SK-N-SH (cell line): ENCODE data around the gene GC.
"Not testable (repeated sequence)": the region's sequence is repeated elsewhere in the genome, so short reads cannot be mapped to it uniquely, and the experiment has no call there.

Experiments
- EP300 ChIP-seq, 2 experiments: IDR thresholded peaks; 2 replicates each; pipeline versions ENCODE4 v1.4.0 to v1.6.1; 2012; ENCODE audit warnings: borderline replicate concordance in 1 of 2, low read depth in 1 of 2, low read length in 1 of 2
- EZH2phosphoT487 ChIP-seq: fragments of 200-600 bp; sonication (generic); IDR thresholded peaks from 2 replicates; pipeline ENCODE4 v1.6.1; 2017; ENCODE audit warnings: low read depth, mixed run types, mild to moderate bottlenecking, antibody characterized with exemption, moderate library complexity, borderline replicate concordance
- FOXM1 ChIP-seq: IDR thresholded peaks from 2 replicates; pipeline ENCODE4 v1.4.0; 2012; ENCODE audit warnings: low read depth, mild to moderate bottlenecking
- POLR2AphosphoS5 ChIP-seq: IDR thresholded peaks from 2 replicates; pipeline ENCODE4 v1.6.1; 2012; ENCODE audit warnings: low read depth, low read length
- RCOR1 ChIP-seq: fragments of 150-350 bp; IDR thresholded peaks from 2 replicates; pipeline ENCODE4 v1.6.1; 2017; ENCODE audit warnings: antibody characterized with exemption, low read length
- RFX5 ChIP-seq: IDR thresholded peaks from 2 replicates; pipeline ENCODE4 v1.6.1; 2012; ENCODE audit warnings: mild to moderate bottlenecking, improper control_type of control experiment, low read length
- TAF1 ChIP-seq: IDR thresholded peaks from 2 replicates; pipeline ENCODE4 v1.6.1; 2012; ENCODE audit warnings: low read depth, mild to moderate bottlenecking, low read length, moderate library complexity, borderline replicate concordance
- TEAD4 ChIP-seq: IDR thresholded peaks from 2 replicates; pipeline ENCODE4 v1.4.0; 2012; ENCODE audit warnings: mild to moderate bottlenecking, borderline replicate concordance; ENCODE audit not compliant: insufficient read depth
- YY1 ChIP-seq: IDR thresholded peaks from 2 replicates; pipeline ENCODE4 v1.4.0; 2012; ENCODE audit warnings: low read depth, mild to moderate bottlenecking
- TF ChIP-seq, protein P1 (sequence below): fragments of 200-600 bp; sonication (generic); IDR thresholded peaks from 2 replicates; pipeline ENCODE4 v1.6.1; 2017; ENCODE audit warnings: antibody characterized with exemption, mild to moderate bottlenecking, moderate library complexity
- TF ChIP-seq, protein P2 (sequence below): IDR thresholded peaks from 2 replicates; pipeline ENCODE4 v1.4.0; 2012; ENCODE audit warnings: low read depth
- TF ChIP-seq, protein P3 (sequence below): IDR thresholded peaks from 2 replicates; pipeline ENCODE4 v1.4.0; 2012; ENCODE audit warnings: low read depth, borderline replicate concordance

DNA sequence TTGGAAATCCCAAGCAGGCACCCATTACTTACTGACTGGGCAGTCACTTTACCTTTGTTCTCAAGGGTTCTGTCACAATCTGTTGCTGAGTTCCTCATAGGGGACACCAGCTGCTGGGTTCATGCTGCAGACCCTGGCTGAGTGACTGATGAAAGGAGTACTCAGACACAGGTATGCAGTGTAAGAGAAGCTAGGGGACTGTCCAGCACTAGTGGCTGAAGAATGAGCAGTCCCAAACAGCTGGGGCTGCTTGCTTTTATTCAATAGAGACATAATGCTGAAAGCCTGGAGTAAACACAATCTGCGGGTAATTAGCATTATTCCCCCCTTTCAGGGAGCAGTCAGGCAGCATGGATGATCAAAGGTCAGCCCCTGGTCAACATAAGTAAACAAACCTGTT is 25.9 kb upstream of the GC start:
- TF ChIP-seq POLR2AphosphoS5; TEAD4; EZH2phosphoT487; RCOR1; RFX5; YY1; FOXM1; TAF1; EP300 (IDR thresholded peaks at IDR 0.05; ENCODE audit: borderline replicate concordance in 1 of 2, low read depth in 1 of 2, low read length in 1 of 2): not testable (repeated sequence)
- TF ChIP-seq, protein P1, sequence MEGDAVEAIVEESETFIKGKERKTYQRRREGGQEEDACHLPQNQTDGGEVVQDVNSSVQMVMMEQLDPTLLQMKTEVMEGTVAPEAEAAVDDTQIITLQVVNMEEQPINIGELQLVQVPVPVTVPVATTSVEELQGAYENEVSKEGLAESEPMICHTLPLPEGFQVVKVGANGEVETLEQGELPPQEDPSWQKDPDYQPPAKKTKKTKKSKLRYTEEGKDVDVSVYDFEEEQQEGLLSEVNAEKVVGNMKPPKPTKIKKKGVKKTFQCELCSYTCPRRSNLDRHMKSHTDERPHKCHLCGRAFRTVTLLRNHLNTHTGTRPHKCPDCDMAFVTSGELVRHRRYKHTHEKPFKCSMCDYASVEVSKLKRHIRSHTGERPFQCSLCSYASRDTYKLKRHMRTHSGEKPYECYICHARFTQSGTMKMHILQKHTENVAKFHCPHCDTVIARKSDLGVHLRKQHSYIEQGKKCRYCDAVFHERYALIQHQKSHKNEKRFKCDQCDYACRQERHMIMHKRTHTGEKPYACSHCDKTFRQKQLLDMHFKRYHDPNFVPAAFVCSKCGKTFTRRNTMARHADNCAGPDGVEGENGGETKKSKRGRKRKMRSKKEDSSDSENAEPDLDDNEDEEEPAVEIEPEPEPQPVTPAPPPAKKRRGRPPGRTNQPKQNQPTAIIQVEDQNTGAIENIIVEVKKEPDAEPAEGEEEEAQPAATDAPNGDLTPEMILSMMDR: not testable (repeated sequence)
- TF ChIP-seq, protein P2, sequence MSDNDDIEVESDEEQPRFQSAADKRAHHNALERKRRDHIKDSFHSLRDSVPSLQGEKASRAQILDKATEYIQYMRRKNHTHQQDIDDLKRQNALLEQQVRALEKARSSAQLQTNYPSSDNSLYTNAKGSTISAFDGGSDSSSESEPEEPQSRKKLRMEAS: not testable (repeated sequence)
- TF ChIP-seq, protein P3, sequence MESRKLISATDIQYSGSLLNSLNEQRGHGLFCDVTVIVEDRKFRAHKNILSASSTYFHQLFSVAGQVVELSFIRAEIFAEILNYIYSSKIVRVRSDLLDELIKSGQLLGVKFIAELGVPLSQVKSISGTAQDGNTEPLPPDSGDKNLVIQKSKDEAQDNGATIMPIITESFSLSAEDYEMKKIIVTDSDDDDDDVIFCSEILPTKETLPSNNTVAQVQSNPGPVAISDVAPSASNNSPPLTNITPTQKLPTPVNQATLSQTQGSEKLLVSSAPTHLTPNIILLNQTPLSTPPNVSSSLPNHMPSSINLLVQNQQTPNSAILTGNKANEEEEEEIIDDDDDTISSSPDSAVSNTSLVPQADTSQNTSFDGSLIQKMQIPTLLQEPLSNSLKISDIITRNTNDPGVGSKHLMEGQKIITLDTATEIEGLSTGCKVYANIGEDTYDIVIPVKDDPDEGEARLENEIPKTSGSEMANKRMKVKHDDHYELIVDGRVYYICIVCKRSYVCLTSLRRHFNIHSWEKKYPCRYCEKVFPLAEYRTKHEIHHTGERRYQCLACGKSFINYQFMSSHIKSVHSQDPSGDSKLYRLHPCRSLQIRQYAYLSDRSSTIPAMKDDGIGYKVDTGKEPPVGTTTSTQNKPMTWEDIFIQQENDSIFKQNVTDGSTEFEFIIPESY: not testable (repeated sequence)
